GM10266 (cell line): ENCODE results near the gene NME1.

ENCODE experiments used
- DNase-seq: peaks from one replicate; pipeline ENCODE4 v3.0.0; 2012; ENCODE audit errors: extremely low spot score
- CTCF ChIP-seq: IDR thresholded peaks from 2 replicates; pipeline ENCODE4 v1.5.1; 2012; ENCODE audit warnings: mild to moderate bottlenecking, low read depth; ENCODE audit not compliant: control insufficient read depth, insufficient read depth; ENCODE audit errors: missing control alignments

NME1 gene

GRCh38 chr17:51133365-51133764 is 20.0 kb upstream of the NME1 start:
- TF ChIP-seq CTCF = no peak
- DNase-seq = no peak

DNA sequence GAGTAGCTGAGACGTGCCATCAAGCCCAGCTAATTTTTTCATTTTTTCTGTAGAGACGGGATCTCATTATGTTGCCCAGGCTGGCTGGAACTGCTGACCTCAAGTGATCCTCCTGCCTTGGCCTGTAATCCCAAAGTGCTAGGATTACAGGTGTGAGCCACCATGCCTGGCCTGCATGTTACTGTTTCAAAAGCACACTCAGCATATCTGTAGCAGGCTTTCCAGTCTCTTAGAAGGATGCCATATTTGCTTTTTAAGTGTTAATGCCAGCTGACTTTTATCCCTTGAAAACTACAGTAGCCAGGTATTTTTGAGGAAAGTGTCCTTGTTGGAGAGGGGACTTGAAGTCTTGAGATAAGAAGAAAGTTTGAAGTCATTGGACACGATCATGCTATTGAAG is 17.4 kb upstream of the NME1 start:
- no peak for DNase-seq
- no peak for TF ChIP-seq CTCF

DNA sequence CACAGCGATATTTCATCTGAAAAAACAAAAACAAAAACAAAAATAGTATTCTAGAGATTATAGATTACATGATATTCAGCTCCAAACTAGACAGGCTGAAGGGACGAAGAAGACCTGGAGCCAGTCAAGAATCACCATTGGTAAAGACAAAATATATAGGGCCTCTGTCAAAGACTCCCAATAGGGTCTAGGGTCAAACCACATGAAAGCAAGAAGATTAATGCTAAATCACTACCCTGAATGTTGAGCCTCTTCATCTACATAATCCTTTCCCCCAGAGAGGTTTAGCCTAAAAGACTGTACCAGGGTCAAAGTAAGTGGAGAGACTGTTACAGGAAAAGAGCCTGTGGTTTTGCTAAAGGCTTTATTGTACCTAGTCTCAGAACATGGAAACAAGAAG is 10.8 kb upstream of the NME1 start:
- TF ChIP-seq CTCF = no peak

GRCh38 chr17:51144266-51145022 is 8.9 kb upstream of the NME1 start:
- TF ChIP-seq CTCF = no peak
- DNase-seq = no peak

More for the DNA sequence above, 10.8 kb upstream of the NME1 start:
- DNase-seq = no peak

DNA sequence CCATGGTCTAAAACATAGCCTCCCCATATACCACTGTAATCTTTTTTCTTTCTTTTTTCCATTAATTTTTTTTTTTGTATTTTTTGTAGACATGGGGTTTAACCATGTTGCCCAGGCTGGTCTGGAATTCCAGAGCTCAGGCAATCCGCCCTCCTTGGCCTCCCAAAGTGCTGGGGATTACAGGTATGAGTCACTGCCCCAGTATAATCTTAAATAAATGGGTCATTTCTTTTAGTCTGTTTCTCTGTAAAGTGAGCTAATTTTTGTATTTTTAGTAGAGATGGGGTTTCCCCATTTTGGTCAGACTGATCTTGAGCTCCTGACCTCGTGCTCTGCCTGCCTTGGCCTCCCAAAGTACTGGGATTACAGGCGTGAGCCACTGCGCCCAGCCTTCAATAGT is 5.7 kb upstream of the NME1 start:
- no peak for DNase-seq
- TF ChIP-seq CTCF = no peak

DNA sequence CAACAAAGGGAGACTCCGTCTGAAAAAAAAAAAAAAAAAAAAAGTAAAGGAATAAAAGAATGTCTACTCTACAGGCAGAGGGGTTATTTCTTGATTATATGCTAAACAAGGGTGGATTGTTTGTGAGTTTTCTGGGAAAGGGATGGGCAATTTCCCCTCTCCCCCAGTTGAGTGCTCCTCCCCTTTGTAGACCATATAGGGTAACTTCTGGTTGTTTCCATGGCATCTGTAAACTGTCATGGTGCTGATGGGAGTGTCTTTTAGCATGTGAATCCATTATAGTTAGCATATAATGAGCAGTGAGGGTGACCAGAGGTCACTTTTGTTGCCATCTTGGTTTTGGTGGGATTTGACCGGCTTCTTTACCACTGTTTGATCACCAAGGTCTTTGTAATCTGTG is 4.2 kb upstream of the NME1 start:
- DNase-seq = no peak
- no peak for TF ChIP-seq CTCF

- DNase-seq = no peak
- no peak for TF ChIP-seq CTCF
Measured at GRCh38 chr17:51150932-51151331, 2.4 kb upstream of the NME1 start.
